Spleen (tissue), 7 donors: ENCODE measurements around the gene E2F7.

ENCODE experiments used
- POLR2A ChIP-seq, 3 donors: fragments of 450-650 bp; IDR thresholded peaks; one replicate each; pipeline ENCODE4 v1.5.1; 2017; ENCODE audit warnings: antibody characterized with exemption in 3 of 3, mild to moderate bottlenecking in 1 of 3
- TF ChIP-seq, protein P1 (sequence below), 11 experiments: fragments of 200-600 bp in 7 of 11; fragments of 450-650 bp in 4 of 11; sonication (generic) in 4 of 11; IDR thresholded peaks in 8 of 11; conservative IDR thresholded peaks in 3 of 11; 1 replicate in 7 of 11; 2 replicates in 4 of 11; pipeline versions ENCODE4 v1.4.0 to v1.8.0; 2016 to 2021; ENCODE audit warnings: antibody characterized with exemption in 11 of 11, inconsistent platforms in 4 of 11, mild to moderate bottlenecking in 1 of 11
- donor health status: DM: no; HTN: no; CAD: no; lungs with moderate emphysema.
- donor health status: DM: no; HTN: no; CAD: no.
- donor health status: DM: no; HTN: no; CAD: no.

DNA sequence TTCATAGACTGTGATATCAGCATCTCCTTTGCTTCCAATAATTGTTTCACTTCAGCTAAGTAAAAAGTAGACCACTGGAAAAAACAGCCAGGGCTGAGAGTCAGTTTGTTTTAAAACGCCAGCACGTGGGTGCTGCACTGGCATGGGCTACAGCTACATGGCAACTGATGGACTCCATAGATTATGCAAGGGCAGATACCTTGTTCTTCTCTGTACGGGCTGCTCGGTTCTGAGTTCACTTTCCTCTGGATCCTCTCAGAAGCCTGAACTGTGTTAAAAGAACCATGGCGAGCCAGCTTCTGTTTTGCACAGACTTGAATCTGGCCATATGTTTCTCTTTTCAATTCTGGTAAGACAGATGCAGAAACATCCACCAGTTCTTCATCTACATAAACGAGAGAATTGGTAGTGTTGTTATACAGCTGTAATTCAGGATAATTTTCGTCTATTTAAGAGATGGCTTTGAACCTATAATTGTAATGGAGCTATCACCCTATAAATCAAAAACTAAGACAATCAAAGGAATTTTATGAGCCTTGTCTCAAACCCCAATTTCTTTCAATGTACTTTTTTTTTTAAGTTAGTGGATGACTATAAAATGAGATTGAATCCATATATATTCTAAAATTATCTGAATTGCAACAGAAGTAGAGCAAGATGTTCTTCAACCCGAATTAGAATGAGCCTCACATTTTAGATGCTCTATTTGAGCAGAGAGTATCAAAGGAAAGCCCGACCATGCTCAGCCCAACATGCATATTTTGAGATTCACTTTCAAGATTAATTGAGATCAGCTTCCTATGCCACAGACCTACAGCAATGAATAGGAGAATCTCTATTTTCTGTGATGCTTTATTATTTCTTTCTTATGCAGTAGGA is 31.5 kb downstream of the E2F7 start:
- TF ChIP-seq, protein P1, sequence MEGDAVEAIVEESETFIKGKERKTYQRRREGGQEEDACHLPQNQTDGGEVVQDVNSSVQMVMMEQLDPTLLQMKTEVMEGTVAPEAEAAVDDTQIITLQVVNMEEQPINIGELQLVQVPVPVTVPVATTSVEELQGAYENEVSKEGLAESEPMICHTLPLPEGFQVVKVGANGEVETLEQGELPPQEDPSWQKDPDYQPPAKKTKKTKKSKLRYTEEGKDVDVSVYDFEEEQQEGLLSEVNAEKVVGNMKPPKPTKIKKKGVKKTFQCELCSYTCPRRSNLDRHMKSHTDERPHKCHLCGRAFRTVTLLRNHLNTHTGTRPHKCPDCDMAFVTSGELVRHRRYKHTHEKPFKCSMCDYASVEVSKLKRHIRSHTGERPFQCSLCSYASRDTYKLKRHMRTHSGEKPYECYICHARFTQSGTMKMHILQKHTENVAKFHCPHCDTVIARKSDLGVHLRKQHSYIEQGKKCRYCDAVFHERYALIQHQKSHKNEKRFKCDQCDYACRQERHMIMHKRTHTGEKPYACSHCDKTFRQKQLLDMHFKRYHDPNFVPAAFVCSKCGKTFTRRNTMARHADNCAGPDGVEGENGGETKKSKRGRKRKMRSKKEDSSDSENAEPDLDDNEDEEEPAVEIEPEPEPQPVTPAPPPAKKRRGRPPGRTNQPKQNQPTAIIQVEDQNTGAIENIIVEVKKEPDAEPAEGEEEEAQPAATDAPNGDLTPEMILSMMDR (IDR thresholded peaks at IDR 0.05 in 8 of 11, conservative IDR thresholded peaks at IDR 0.05 in 3 of 11): no peak
- TF ChIP-seq POLR2A (IDR thresholded peaks at IDR 0.05): no peak
